Activated CD8-positive, alpha-beta T cell treated with anti-CD3 and anti-CD28 coated beads for 36 hours (primary cell): ENCODE measurements around the gene RAG2. TPM values are rescaled to one million over a fixed set of nuclear protein-coding genes. Genes with fewer than 3 reads are reported as not detected.

Experiments
- ATAC-seq: fragments of 200-7000 bp; cut with Tn5 transposase; one replicate; pipeline ENCODE4 v1.10.0; 2021; ENCODE audit warnings: mild to moderate bottlenecking, moderate library complexity
- CTCF ChIA-PET: fragments of 350-600 bp; sonication (Branson Sonifier 250); formaldehyde crosslinking; loops from one replicate; lab custom pipeline; 2021; ENCODE audit warnings: antibody characterized with exemption; lab: Charles Lee
- POLR2A ChIA-PET: fragments of 350-600 bp; sonication (Branson Sonifier 250); formaldehyde crosslinking; loops from one replicate; lab custom pipeline; 2021; ENCODE audit warnings: antibody characterized with exemption; lab: Charles Lee
- DNase-seq: peaks from one replicate; pipeline ENCODE4 v3.0.0-alpha.2; 2020
- H3K27ac Mint-ChIP-seq: one replicate; pipeline ENCODE4 v1.8.0; 2021; ENCODE audit warnings: mild to moderate bottlenecking, mixed read lengths
- H3K27me3 Mint-ChIP-seq: one replicate; pipeline ENCODE4 v1.8.0; 2021; ENCODE audit warnings: mixed read lengths
- H3K36me3 Mint-ChIP-seq: one replicate; pipeline ENCODE4 v1.8.0; 2021; ENCODE audit warnings: low read depth, mixed read lengths
- H3K4me1 Mint-ChIP-seq: one replicate; pipeline ENCODE4 v1.8.0; 2021; ENCODE audit warnings: low read depth, mixed read lengths
- H3K4me3 Mint-ChIP-seq: one replicate; pipeline ENCODE4 v1.8.0; 2021; ENCODE audit warnings: mild to moderate bottlenecking, moderate library complexity, mixed read lengths
- H3K9me3 Mint-ChIP-seq: one replicate; pipeline ENCODE4 v1.8.0; 2021; ENCODE audit warnings: mixed read lengths
- CTCF ChIP-seq: fragments of 200-600 bp; IDR thresholded peaks from one replicate; pipeline ENCODE4 v1.8.0; 2022; ENCODE audit warnings: antibody characterized with exemption, mild to moderate bottlenecking
- intact Hi-C: fragments of 100-400 bp; cut with micrococcal nuclease; formaldehyde crosslinking; loops from one replicate; pipeline ENCODE4 v1.10.0; 2022
- total RNA-seq, 2 experiments: library from RNA; stranded (reverse); gene quantifications; one replicate each; pipeline ENCODE4 v1.2.3, GENCODE V29; 2021

Gene RAG2
- total RNA-seq, 2 experiments from 2014 or later: not detected

GRCh38 chr11:36620246-36620645, 22.2 kb upstream of the RAG2 start:
- no peak for ATAC-seq
- DNase-seq: no peak
- ChIA-PET CTCF (interaction anchor here (3.9 kb wide), 1 partner anchor 56 kb away, joined by 16 read pairs; no protein-coding TSS in a partner anchor), POLR2A (no interaction called here)
- no peaks in the 10 kb centered on the region for H3K4me1 Mint-ChIP-seq
- no peak for TF ChIP-seq CTCF
- peaks cover 10% of the 10 kb centered on the region for H3K27me3 Mint-ChIP-seq
- intact Hi-C loops: loop anchor here (5.0 kb wide), 1 partner anchor 58 kb away; no protein-coding TSS in a partner anchor
- H3K9me3 Mint-ChIP-seq: no peaks in the 10 kb centered on the region
- no peak overlapping the region for H3K27ac Mint-ChIP-seq
- H3K4me3 Mint-ChIP-seq: no peak overlapping the region
- no peaks in the 10 kb centered on the region for H3K36me3 Mint-ChIP-seq

DNA sequence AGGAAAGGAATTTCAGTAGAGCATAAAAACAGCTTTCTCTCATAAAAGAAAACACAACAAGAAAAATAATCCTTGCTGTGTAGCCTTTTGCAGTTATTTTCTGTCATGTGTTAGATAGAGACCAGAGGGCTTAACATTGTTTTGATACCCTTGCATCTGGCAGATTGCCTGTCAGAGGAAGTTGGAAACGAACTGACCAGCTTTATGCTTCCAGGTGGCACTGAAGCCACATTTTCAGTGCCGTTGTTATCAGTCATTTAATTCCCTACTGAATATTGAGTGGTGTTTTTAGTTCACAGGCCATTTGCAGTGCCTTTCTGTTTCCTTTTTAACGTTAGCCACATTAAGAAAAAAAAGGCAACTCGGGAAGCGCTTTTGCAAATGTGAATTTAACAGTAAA, 21.5 kb upstream of the RAG2 start:
- POLR2A ChIA-PET: no interaction called here
- ATAC-seq: no peak
- no peaks in the 10 kb centered on the region for H3K36me3 Mint-ChIP-seq
- no peaks in the 10 kb centered on the region for H3K4me1 Mint-ChIP-seq
- DNase-seq: no peak
- no peak overlapping the region for H3K27ac Mint-ChIP-seq
- no peaks in the 10 kb centered on the region for H3K9me3 Mint-ChIP-seq
- CTCF ChIA-PET: interaction anchor here (3.9 kb wide), 1 partner anchor 56 kb away, joined by 16 read pairs; no protein-coding TSS in a partner anchor
- no peak overlapping the region for H3K4me3 Mint-ChIP-seq
- peaks cover 9% of the 10 kb centered on the region for H3K27me3 Mint-ChIP-seq
- intact Hi-C loops: no loop called here
- TF ChIP-seq CTCF: no peak

- no peaks in the 10 kb centered on the region for H3K9me3 Mint-ChIP-seq
- no peaks in the 10 kb centered on the region for H3K36me3 Mint-ChIP-seq
- intact Hi-C loops: no loop called here
- no peak for DNase-seq
- H3K4me1 Mint-ChIP-seq: no peaks in the 10 kb centered on the region
- no peak overlapping the region for H3K4me3 Mint-ChIP-seq
- H3K27ac Mint-ChIP-seq: no peak overlapping the region
- ChIA-PET CTCF (interaction anchor here (3.9 kb wide), 1 partner anchor 55 kb away, joined by 16 read pairs; no protein-coding TSS in a partner anchor), POLR2A (no interaction called here)
- no peak for TF ChIP-seq CTCF
- peaks cover 6% of the 10 kb centered on the region for H3K27me3 Mint-ChIP-seq
- no peak for ATAC-seq
These were observed 20.5 kb upstream of the RAG2 start for GRCh38 chr11:36618363-36619047.

- ATAC-seq: no peak
- CTCF ChIA-PET: no interaction called here
- no peaks in the 10 kb centered on the region for H3K4me1 Mint-ChIP-seq
- no peaks in the 10 kb centered on the region for H3K9me3 Mint-ChIP-seq
- no peak overlapping the region for H3K27ac Mint-ChIP-seq
- intact Hi-C loops: no loop called here
- no peak for DNase-seq
- POLR2A ChIA-PET: interaction anchor here (0.7 kb wide), 1 partner anchor 377 kb away, joined by 3 read pairs; no protein-coding TSS in a partner anchor
- no peak overlapping the region for H3K4me3 Mint-ChIP-seq
- H3K36me3 Mint-ChIP-seq: no peaks in the 10 kb centered on the region
- H3K27me3 Mint-ChIP-seq: peaks cover 6% of the 10 kb centered on the region
- no peak for TF ChIP-seq CTCF
These were observed 19.7 kb upstream of the RAG2 start for GRCh38 chr11:36617543-36618362.

- Mint-ChIP-seq H3K27me3 (peaks cover 12% of the 10 kb centered on the region), H3K27ac (no peak overlapping the region), H3K4me3 (no peak overlapping the region), H3K4me1 (no peaks in the 10 kb centered on the region), H3K9me3 (no peaks in the 10 kb centered on the region), H3K36me3 (no peaks in the 10 kb centered on the region)
- no peak for ATAC-seq
- CTCF ChIA-PET: no interaction called here
- no peak for TF ChIP-seq CTCF
- DNase-seq: no peak
- POLR2A ChIA-PET: no interaction called here
- intact Hi-C loops: no loop called here
These were observed 17.8 kb upstream of the RAG2 start for GRCh38 chr11:36615826-36616225.
